ENCODE measurements around the gene LMF1. TPM values are rescaled to one million over a fixed set of nuclear protein-coding genes. Genes with fewer than 3 reads are reported as not detected.
A peak's percentile ranks its signal among the peaks of the same experiment; 100 is the strongest.

Gene LMF1
- total and polyA plus RNA-seq, 2 of the 13 experiments (the other 11 are each of a cell fraction or from before 2014, with no cell fraction given): 6.8 to 8.5 TPM

- BruUV-seq (replicated peaks): no TSS peak
- no peak; the same call in 1 of the 3 replicates for ATAC-seq
- DNase-seq (ENCODE audit: low spot score): no peak
- H3K4me1 ChIP-seq (ENCODE audit: insufficient read depth, low read length): no peaks in the 10 kb centered on the region
- H4K20me1 ChIP-seq (ENCODE audit: insufficient read depth, low read length): no peaks in the 10 kb centered on the region
- H3K9ac ChIP-seq (ENCODE audit: insufficient read depth, low read depth, low read length): no peak overlapping the region
- 0 out of 5 replicates have a peak, but pooled peaks cover 0 to 1% of the 10 kb centered on the region in 2 experiments for H3K36me3 ChIP-seq (replicated peaks in 1 of 2; ENCODE audit: control insufficient read depth in 1 of 2, insufficient read depth in 2 of 2, low read length in 2 of 2)
- TF ChIP-seq MNT (IDR thresholded peaks at IDR 0.05) (peak; percentile 95), AGO2 (optimal IDR thresholded peaks at IDR 0.05; ENCODE audit: low read depth, low read length) (peak; percentile 49), ZC3H13 (CRISPR knock-in tag; IDR thresholded peaks at IDR 0.05) (0 out of 2 replicates have a peak, but pooled peaks have one; percentile 19), CREB3 (CRISPR knock-in tag; IDR thresholded peaks at IDR 0.05) (no peak), HNRNPLL (IDR thresholded peaks at IDR 0.05; ENCODE audit: low read depth, low read length, poor library complexity, severe bottlenecking) (peak; percentile 44)
- in situ Hi-C loops (cut with HindIII; ENCODE audit: extremely low pct_ligation_motif_present, low pct_unique_long_range_greater_than_20kb) (no loop called here), intact Hi-C loops (cut with micrococcal nuclease; ENCODE audit: unreplicated experiment) (no loop called here)
- no peaks in the 10 kb centered on the region for H3K27me3 ChIP-seq (ENCODE audit: control insufficient read depth in 1 of 2, insufficient read depth in 2 of 2, low read length in 2 of 2)
- no peak overlapping the region for H3K4me2 ChIP-seq (ENCODE audit: low read depth, low read length)
- no peaks in the 10 kb centered on the region for H3K79me2 ChIP-seq (ENCODE audit: insufficient read depth, low read length)
- H3K4me3 ChIP-seq (replicated peaks in 1 of 3; ENCODE audit: insufficient read depth in 1 of 3, low read depth in 2 of 3, low read length in 3 of 3): no peak overlapping the region
- POLR2A ChIA-PET: no interaction called here
- FAIRE-seq: no peak
- no peak overlapping the region for H2AFZ ChIP-seq (ENCODE audit: low read length)
- no peaks in the 10 kb centered on the region for H3K9me3 ChIP-seq (ENCODE audit: low read length)
- CTCF ChIA-PET (ENCODE audit: low intra/inter-chr PET ratio, low total read pairs): no interaction called here
- 90% methylated on average over 20 of the region's 23 CpGs for WGBS (ENCODE audit: low lambda C conversion rate)
- H3K27ac ChIP-seq (ENCODE audit: extremely low read length, insufficient read depth, low read length): no peak overlapping the region
Measured at GRCh38 chr16:962901-963814, 7.6 kb downstream of the LMF1 start.

All from HepG2 (cell line).